22Rv1 (cell line): Measurements from ENCODE around the gene PCP2.

Experiments used
- H3K27ac ChIP-seq: fragments of 450-650 bp; 2 replicates; pipeline ENCODE4 v1.5.1; 2017
- CTCF ChIP-seq: fragments of 450-650 bp; IDR thresholded peaks from 2 replicates; pipeline ENCODE4 v1.5.1; 2017; ENCODE audit warnings: mild to moderate bottlenecking
- ZFX ChIP-seq: fragments of 450-650 bp; IDR thresholded peaks from 2 replicates; pipeline ENCODE4 v1.6.1; 2017; ENCODE audit warnings: antibody characterized with exemption, borderline replicate concordance

Gene PCP2

GRCh38 chr19:7636691-7637373 lies 3.3 kb upstream of the PCP2 start, which contains the start of gene STXBP2:
STXBP2 (plus strand) TSS chr19:7637110; CDS start chr19:7637150, 40 bp downstream.
- TF ChIP-seq ZFX (no peak), CTCF (0 out of 2 replicates have a peak, but pooled peaks have one; percentile 22)
- peak within 1 kb of the TSS; percentile 71 for H3K27ac ChIP-seq

DNA sequence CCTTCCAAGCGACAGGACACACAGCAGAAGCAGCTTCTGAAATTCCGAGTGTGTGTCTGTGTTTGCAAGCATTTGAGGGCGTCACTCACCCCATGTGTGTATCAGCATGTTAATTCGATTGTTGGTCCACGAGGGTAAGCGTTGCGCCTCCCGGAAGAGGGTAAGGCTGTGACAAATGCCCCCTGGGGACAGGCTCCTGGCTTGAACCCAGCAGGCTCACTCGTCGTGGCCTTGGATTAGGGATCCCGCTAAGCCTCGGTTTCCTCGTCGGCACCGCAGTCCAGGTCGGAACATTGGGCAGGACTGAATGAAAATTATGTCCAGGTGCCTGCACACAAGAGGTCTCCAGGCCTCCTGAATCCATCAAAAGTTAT lies 2.8 kb upstream of the PCP2 start:
- H3K27ac ChIP-seq, result peak overlapping the region; percentile 71
- TF ChIP-seq CTCF, result no peak
- TF ChIP-seq ZFX, result no peak

DNA sequence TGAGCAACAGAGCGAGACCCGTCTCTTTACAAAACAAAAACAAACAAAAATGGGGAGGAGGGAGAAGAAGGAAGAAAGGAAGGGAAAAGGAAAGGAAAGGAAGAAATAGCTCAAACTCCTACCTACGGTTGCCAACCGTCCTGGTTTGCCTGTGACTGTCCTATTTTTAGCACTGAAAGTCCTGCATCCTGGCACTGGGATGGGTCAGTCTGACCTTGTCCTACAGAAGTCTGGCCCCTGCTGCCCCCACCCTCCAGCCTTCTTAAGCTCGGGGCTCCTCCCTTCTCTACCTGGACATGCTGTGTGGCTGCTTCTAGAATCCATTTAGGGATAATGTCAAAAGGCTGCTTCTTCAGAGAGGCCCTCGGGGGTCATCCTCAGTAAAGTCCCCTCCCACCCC lies 2.2 kb upstream of the PCP2 start:
- TF ChIP-seq CTCF (no peak), ZFX (no peak)

GRCh38 chr19:7632340-7633203 lies 947 bp downstream of the PCP2 start:
- H3K27ac ChIP-seq, result no peak overlapping the region
- TF ChIP-seq ZFX (no peak), CTCF (no peak)

More for the DNA sequence above, 2.2 kb upstream of the PCP2 start:
- no peak overlapping the region; the same call in 1 of the 2 replicates for H3K27ac ChIP-seq

- TF ChIP-seq ZFX, result no peak
- TF ChIP-seq CTCF, result no peak
Measured at GRCh38 chr19:7631577-7631976, 1.9 kb downstream of the PCP2 start.

DNA sequence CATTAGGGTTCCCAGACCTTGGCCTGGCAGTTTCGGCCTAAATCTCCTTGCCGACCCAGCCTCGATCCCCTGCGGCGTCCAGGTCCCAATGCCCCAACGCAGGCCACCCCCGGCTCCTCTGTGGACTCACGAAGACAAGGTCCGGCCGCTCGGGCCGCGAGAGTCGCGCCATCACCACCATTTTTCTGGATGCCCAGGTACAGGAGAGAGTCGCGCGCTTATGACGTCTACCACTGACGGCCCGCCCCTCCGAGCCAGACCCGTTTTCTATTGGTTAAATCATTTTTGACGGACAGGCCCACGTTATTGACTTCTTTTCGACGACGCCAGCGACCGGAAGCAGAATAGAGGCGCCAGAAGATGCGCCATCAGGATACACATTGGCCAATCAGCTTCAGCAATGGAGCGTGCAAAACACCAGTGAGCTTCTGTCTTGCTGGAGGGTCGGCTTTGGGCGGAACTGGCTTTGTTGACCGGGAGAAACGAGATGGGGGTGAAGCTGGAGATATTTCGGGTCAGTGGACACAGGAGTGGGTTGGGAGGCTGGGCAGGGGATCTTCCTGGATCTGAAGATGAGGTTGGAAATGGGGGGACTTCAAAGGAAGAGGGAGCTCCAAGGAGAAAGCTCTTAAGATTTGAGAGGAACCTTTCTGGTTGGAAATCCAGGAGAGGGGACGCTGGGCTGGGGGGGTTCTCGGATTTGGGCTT lies 4.0 kb downstream of the PCP2 start, which contains the start of the genes PET100 and XAB2:
TSS of gene PET100 (plus strand) at position 447 of the 708 bp plus-strand sequence. CDS start at position 488, 41 bp downstream.
TSS of gene XAB2 (minus strand) at position 199 of the 708 bp plus-strand sequence. CDS start at position 181, 18 bp downstream.
- TF ChIP-seq ZFX (no peak), CTCF (no peak)
- peak within 1 kb of the TSS; percentile 55 for H3K27ac ChIP-seq

More at GRCh38 chr19:7631577-7631976, 1.9 kb downstream of the PCP2 start:
- no peak overlapping the region for H3K27ac ChIP-seq
